ENCODE results near the gene ANKRD52. TPM values are rescaled to one million over a fixed set of nuclear protein-coding genes. Genes with fewer than 3 reads are reported as not detected.

Gene ANKRD52
- 10 to 100 TPM; 30.8 to 33.4 TPM for total RNA-seq
- 40.7 to 54.8 reads per million in 2 donors for total RNA-seq

GRCh38 chr12:56258068-56258819, at the start of gene ANKRD52:
ANKRD52 (minus strand) TSS chr12:56258384; CDS start chr12:56258269, 115 bp downstream.
- DNase-seq = peak; percentile 76 to 87 (median 78)

GRCh38 chr12:56307221-56307965, 49.2 kb upstream of the ANKRD52 start:
- H3K9me3 ChIP-seq (ENCODE audit: control insufficient read depth, low read length, poor library complexity, severe bottlenecking) = no peaks in the 10 kb centered on the region
- Mint-ChIP-seq H3K36me3 (ENCODE audit: low read depth) (peaks cover 3% of the 10 kb centered on the region), H3K27me3 (no peaks in the 10 kb centered on the region), H3K4me1 (peaks cover 4% of the 10 kb centered on the region), H3K4me3 (no peak overlapping the region), H3K27ac (no peak overlapping the region)
- DNase-seq = no peak
- no peak for ATAC-seq

More at GRCh38 chr12:56258068-56258819, at the start of gene ANKRD52:
- Mint-ChIP-seq H3K27me3 (no peaks in the 10 kb centered on the region), H3K36me3 (ENCODE audit: low read depth) (peaks cover 5% of the 10 kb centered on the region), H3K4me3 (peak within 1 kb of the TSS; percentile 91), H3K27ac (peak within 1 kb of the TSS; percentile 68), H3K4me1 (peaks cover 22% of the 10 kb centered on the region)
- ATAC-seq = peak; percentile 97
- no peaks in the 10 kb centered on the region for H3K9me3 ChIP-seq (ENCODE audit: control insufficient read depth, low read length, poor library complexity, severe bottlenecking)

- no peaks in the 10 kb centered on the region for H3K27me3 Mint-ChIP-seq
- no peak overlapping the region for H3K4me3 Mint-ChIP-seq
- ATAC-seq = no peak
- peaks cover 21% of the 10 kb centered on the region for H3K4me1 Mint-ChIP-seq
- no peaks in the 10 kb centered on the region for H3K9me3 ChIP-seq (ENCODE audit: control insufficient read depth, low read length, poor library complexity, severe bottlenecking)
- H3K27ac Mint-ChIP-seq = no peak overlapping the region
- DNase-seq = no peak
- H3K36me3 Mint-ChIP-seq (ENCODE audit: low read depth) = peaks cover 3% of the 10 kb centered on the region
Measured at GRCh38 chr12:56304872-56305590, 46.8 kb upstream of the ANKRD52 start.

DNA sequence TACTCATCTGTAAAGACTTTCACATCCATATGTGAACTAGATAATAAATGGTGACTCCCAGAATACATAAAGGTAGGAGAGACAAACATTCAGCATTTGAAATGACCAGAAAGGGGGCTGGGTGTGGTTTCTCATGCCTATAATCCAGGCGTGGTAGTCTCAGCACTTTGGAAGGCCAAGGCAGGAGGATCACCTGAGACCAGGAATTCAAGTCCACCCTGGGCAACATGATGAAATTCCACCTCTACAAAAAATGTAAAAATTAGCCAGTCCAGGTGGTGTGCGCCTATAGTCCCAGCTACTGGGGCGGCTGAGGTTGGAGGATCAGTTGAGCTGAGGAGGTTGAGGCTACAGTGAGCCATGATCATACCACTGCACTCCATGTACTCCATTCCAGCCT, 46.1 kb upstream of the ANKRD52 start:
- Mint-ChIP-seq H3K27ac (no peak overlapping the region), H3K36me3 (ENCODE audit: low read depth) (no peaks in the 10 kb centered on the region), H3K4me1 (peaks cover 23% of the 10 kb centered on the region), H3K27me3 (no peaks in the 10 kb centered on the region), H3K4me3 (no peak overlapping the region)
- ATAC-seq (no peak), DNase-seq (no peak)
- H3K9me3 ChIP-seq (ENCODE audit: control insufficient read depth, low read length, poor library complexity, severe bottlenecking) = no peaks in the 10 kb centered on the region

DNA sequence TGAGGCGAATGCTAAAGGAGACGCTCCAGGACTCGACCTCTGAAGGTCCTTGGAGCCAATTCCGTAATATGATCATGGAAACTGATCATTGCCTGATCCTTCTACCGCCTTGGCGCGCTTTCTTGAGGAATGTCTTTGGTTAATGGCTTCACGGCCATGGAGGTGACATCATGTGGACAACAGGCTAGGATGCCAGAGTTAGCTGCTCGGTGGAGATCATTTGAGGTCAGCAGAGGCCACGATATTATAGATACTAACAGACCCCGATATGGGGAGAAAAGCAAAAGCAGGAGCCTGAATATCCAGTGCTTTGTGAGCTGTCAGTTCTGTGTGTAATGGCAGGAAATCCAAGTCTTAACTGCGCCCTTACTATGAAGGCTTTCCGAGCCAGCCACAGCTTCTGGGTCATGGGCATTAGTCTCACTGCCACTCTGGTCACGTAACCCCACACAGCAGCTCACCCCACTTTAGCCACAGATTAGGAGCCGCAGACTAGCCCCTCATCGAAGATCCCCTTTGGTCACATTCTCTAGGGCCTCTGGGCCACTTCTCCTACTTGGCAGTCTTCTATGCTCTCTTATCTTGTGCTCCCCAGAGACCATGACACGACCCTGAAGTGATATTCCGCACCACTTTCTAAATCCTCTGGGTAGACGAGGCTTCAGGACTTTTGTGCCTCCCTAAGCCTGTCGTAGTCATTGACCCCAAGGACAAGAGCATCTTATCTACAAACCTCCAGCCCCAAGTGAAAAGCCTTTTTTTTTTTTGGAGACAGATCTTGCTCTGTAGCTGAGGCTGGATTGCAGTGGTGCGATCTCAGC, 42.7 kb upstream of the ANKRD52 start:
- Mint-ChIP-seq H3K27ac (peak overlapping the region; percentile 94), H3K4me1 (peaks cover 43% of the 10 kb centered on the region), H3K4me3 (peak overlapping the region; percentile 94), H3K27me3 (no peaks in the 10 kb centered on the region), H3K36me3 (ENCODE audit: low read depth) (no peaks in the 10 kb centered on the region)
- ATAC-seq = no peak
- DNase-seq = peak in 1 of 3 donors; percentile 9
- no peaks in the 10 kb centered on the region for H3K9me3 ChIP-seq (ENCODE audit: control insufficient read depth, low read length, poor library complexity, severe bottlenecking)

DNA sequence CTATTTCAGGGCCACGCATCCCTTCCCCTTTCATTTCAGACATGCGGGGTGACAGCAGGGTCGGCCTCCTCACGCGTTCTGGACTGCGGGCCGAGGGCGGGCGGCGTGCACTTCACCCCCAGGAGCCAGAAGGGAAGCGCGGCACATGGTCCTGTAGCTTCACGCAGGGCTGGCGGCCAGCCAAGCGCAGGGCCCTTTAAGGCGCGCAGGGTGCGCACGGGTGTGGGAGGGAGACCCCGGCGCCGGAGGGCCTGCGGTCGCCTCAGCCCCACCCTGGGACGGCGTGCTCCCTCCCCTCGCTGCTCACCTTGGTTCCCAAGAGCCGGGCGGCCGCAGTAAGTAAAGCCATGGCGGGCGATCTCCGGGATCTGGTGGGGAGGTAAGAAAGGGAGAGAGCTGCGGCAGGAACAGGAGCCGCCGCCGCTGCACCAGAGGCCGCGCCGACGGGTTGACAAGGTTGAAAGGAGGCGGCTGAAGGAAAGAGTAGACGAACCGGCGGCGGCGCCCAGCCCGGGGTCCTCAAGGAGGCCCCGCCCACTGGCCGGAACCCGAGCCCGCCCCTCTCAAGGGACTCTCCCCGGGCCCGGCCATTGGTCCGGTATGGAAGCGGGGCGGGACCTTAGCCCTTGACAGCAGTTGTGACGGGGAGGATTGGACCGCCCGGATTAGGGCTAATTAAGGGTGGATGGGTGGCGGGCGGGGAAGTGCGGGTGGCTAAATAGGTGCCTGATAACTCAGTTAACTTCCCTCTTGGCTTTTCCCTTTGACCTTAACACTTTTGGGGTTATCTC, 41.9 kb upstream of the ANKRD52 start, which contains the start of gene CS:
CS (minus strand) TSS at position 478 of the 791 bp plus-strand sequence; CDS start at position 349, 129 bp downstream.
- peak within 1 kb of the TSS; percentile 94 for H3K4me3 Mint-ChIP-seq
- H3K9me3 ChIP-seq (ENCODE audit: control insufficient read depth, low read length, poor library complexity, severe bottlenecking) = no peaks in the 10 kb centered on the region
- DNase-seq (peak; percentile 98 to 99 (median 98)), ATAC-seq (peak; percentile 95)
- no peaks in the 10 kb centered on the region for H3K27me3 Mint-ChIP-seq
- peaks cover 41% of the 10 kb centered on the region for H3K4me1 Mint-ChIP-seq
- no peaks in the 10 kb centered on the region for H3K36me3 Mint-ChIP-seq (ENCODE audit: low read depth)
- peak within 1 kb of the TSS; percentile 94 for H3K27ac Mint-ChIP-seq

DNA sequence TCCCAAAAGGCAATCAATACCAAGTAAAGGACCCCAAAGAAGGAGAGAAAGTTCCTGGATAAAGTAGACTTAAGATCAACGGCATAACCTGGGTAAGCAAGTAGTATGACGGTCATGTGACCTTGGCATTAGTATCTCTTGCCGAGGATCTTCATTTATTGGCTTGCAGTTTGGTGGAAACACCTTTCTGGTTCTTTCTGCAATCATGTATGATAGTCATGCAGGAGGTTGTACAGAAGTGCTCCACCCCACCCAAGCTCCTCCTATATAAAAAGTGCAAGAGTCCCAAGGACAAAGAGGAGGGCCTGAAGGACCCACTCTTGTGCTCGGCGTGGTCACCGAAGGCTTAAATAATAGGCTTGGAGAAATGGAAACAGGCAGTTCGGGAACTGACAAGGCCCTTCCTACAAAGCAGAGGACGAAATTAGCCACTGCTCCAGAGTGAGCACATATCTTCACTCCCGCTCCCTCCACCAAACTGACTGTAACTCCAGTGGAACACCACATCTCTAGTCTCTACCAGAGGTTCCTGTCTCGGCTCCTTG, 41.2 kb upstream of the ANKRD52 start:
- peak; percentile 4 for ATAC-seq
- peak overlapping the region; percentile 94 for H3K27ac Mint-ChIP-seq

DNA sequence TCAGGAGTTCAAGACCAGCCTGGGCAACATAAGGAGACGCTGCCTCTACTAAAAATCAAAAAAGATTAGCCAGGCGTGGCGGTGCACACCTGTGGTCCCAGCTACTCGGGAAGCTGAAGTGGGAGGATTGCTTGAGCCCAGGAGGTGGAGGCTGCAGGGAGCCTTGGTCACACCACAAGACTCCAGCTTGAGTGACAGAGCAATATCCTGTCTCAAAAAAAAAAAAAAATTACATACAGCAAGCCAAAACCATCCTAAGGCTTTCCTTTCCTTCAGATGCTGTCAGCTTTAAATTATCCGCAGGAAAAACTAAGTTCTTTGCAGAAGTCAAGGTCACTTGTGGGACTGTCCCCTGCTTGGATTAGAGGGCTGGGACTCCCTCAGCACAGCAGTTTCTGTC, 40.6 kb upstream of the ANKRD52 start:
- Mint-ChIP-seq H3K4me3 (peak overlapping the region; percentile 94), H3K27me3 (no peaks in the 10 kb centered on the region), H3K36me3 (ENCODE audit: low read depth) (no peaks in the 10 kb centered on the region), H3K27ac (peak overlapping the region; percentile 94), H3K4me1 (peaks cover 39% of the 10 kb centered on the region)
- ATAC-seq (no peak), DNase-seq (no peak)
- H3K9me3 ChIP-seq (ENCODE audit: control insufficient read depth, low read length, poor library complexity, severe bottlenecking) = no peaks in the 10 kb centered on the region

More for the DNA sequence above, 41.2 kb upstream of the ANKRD52 start:
- peaks cover 39% of the 10 kb centered on the region for H3K4me1 Mint-ChIP-seq
- no peaks in the 10 kb centered on the region for H3K36me3 Mint-ChIP-seq (ENCODE audit: low read depth)
- peak overlapping the region; percentile 94 for H3K4me3 Mint-ChIP-seq
- H3K9me3 ChIP-seq (ENCODE audit: control insufficient read depth, low read length, poor library complexity, severe bottlenecking) = no peaks in the 10 kb centered on the region
- no peak for DNase-seq
- H3K27me3 Mint-ChIP-seq = no peaks in the 10 kb centered on the region

- peaks cover 42% of the 10 kb centered on the region for H3K4me1 Mint-ChIP-seq
- H3K36me3 Mint-ChIP-seq (ENCODE audit: low read depth) = no peaks in the 10 kb centered on the region
- H3K27me3 Mint-ChIP-seq = no peaks in the 10 kb centered on the region
- H3K9me3 ChIP-seq (ENCODE audit: control insufficient read depth, low read length, poor library complexity, severe bottlenecking) = no peaks in the 10 kb centered on the region
- ATAC-seq (no peak), DNase-seq (no peak)
- H3K27ac Mint-ChIP-seq = peak overlapping the region; percentile 94
- H3K4me3 Mint-ChIP-seq = peak overlapping the region; percentile 47
Measured at GRCh38 chr12:56297400-56297799, 39.2 kb upstream of the ANKRD52 start.

DNA sequence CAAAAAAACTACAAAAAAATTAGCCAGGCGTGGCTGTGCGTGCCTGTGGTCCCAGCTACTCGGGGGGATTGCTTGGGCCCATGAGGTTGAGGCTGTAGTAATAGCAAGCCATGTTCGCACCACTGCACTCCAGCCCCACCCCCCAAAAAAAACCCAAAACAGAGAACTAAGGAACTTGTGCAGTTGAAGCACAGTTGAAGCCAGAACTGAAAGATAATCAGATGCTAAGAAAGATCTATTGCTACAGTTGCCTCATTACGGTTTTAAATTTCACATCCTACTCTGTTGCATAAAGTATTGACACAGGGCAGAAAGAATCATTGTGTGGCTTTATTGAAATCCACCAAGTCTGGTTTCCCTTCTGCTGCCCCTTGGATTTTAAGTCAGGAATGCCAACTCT, 38.1 kb upstream of the ANKRD52 start:
- H3K4me1 Mint-ChIP-seq = peaks cover 40% of the 10 kb centered on the region

GRCh38 chr12:56293795-56294194, 35.6 kb upstream of the ANKRD52 start:
- peaks cover 2% of the 10 kb centered on the region for H3K36me3 Mint-ChIP-seq (ENCODE audit: low read depth)
- peak overlapping the region; percentile 9 for H3K27ac Mint-ChIP-seq
- H3K4me1 Mint-ChIP-seq = peaks cover 32% of the 10 kb centered on the region
- ATAC-seq (no peak), DNase-seq (no peak)
- H3K4me3 Mint-ChIP-seq = peak overlapping the region; percentile 15
- H3K27me3 Mint-ChIP-seq = no peaks in the 10 kb centered on the region
- no peaks in the 10 kb centered on the region for H3K9me3 ChIP-seq (ENCODE audit: control insufficient read depth, low read length, poor library complexity, severe bottlenecking)

More for the DNA sequence above, 38.1 kb upstream of the ANKRD52 start:
- no peak overlapping the region for H3K27ac Mint-ChIP-seq
- H3K27me3 Mint-ChIP-seq = no peaks in the 10 kb centered on the region
- H3K9me3 ChIP-seq (ENCODE audit: control insufficient read depth, low read length, poor library complexity, severe bottlenecking) = no peaks in the 10 kb centered on the region
- H3K4me3 Mint-ChIP-seq = no peak overlapping the region
- ATAC-seq = no peak
- DNase-seq = no peak
- H3K36me3 Mint-ChIP-seq (ENCODE audit: low read depth) = peaks cover under 1% of the 10 kb centered on the region
